BE2C (cell line): ENCODE results near the gene ELOVL2.

Source experiments
- DNase-seq: peaks from one replicate; pipeline ENCODE4 v3.0.0-alpha.2; 2020
- H3K27me3 ChIP-seq: fragments of 250-450 bp; sonication (Bioruptor Pico); 2 replicates; pipeline ENCODE4 v1.5.1; 2020; ENCODE audit warnings: mild to moderate bottlenecking
- H3K36me3 ChIP-seq: fragments of 250-450 bp; sonication (Bioruptor Pico); 2 replicates; pipeline ENCODE4 v1.5.1; 2020; ENCODE audit warnings: mild to moderate bottlenecking
- H3K4me1 ChIP-seq: fragments of 250-450 bp; sonication (Bioruptor Pico); 2 replicates; pipeline ENCODE4 v1.5.1; 2020
- H3K4me3 ChIP-seq: 2 replicates; pipeline ENCODE4 v1.5.1; 2011; ENCODE audit warnings: low read depth, low read length
- H3K9me3 ChIP-seq: fragments of 250-450 bp; sonication (Bioruptor Pico); 2 replicates; pipeline ENCODE4 v1.5.1; 2020
- CTCF ChIP-seq: IDR thresholded peaks from 2 replicates; pipeline ENCODE4 v1.5.1; 2012; ENCODE audit warnings: mild to moderate bottlenecking, low read depth, low read length

The ELOVL2 gene

DNA sequence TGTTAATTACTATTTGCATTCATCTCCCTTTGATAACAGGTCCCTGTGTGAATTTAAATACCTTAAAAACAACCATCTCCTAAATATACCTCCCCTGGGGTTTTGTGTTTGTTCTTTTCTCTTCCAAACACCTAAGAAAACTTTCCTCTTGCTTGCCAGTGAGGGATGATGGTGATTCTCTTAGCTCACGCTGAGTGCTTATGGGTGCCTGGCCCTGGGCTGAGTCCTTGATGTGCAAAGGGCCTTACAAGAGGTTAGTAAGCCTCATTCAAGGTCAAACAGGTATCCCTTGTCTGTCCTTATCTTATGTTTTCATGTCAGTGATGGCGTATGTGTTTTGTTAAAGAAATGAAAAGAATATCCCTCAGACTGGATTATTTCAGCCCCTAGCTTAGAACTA, 81.0 kb downstream of the ELOVL2 start:
- DNase-seq = no peak
- Histone ChIP-seq H3K27me3 (no peaks in the 10 kb centered on the region), H3K36me3 (no peaks in the 10 kb centered on the region)

GRCh38 chr6:10962673-10963072, 81.4 kb downstream of the ELOVL2 start:
- Histone ChIP-seq H3K4me1 (no peaks in the 10 kb centered on the region), H3K27me3 (no peaks in the 10 kb centered on the region), H3K36me3 (no peaks in the 10 kb centered on the region), H3K4me3 (no peak overlapping the region), H3K9me3 (no peaks in the 10 kb centered on the region)
- no peak for DNase-seq
- TF ChIP-seq CTCF = no peak

More for the DNA sequence above, 81.0 kb downstream of the ELOVL2 start:
- Histone ChIP-seq H3K9me3 (no peaks in the 10 kb centered on the region), H3K4me3 (no peak overlapping the region), H3K4me1 (no peaks in the 10 kb centered on the region)
- TF ChIP-seq CTCF = no peak

DNA sequence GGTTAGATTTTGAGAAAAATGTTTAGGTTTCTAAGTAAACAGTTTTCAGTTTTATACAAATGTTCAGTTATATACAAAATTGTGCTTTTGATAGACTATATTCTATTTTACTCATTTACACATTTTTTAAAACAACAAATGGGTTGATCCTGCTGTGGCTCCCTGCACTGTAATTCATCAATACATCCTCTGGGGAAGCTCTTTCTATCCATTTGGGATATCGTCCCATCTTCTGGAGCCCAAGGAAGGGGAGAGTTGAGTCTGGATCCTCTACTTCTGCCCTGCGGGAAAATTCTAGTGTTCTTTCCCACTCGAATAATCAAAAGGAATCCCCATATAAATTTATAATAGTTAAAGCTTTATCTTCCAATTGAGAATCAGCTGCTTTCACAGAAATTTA, 82.3 kb downstream of the ELOVL2 start:
- DNase-seq = no peak
- Histone ChIP-seq H3K9me3 (no peaks in the 10 kb centered on the region), H3K4me3 (no peak overlapping the region), H3K36me3 (no peaks in the 10 kb centered on the region; the same call in 1 of the 2 replicates), H3K27me3 (no peaks in the 10 kb centered on the region), H3K4me1 (no peaks in the 10 kb centered on the region)
- TF ChIP-seq CTCF = no peak

GRCh38 chr6:10960171-10960570, 83.9 kb downstream of the ELOVL2 start:
- H3K9me3 ChIP-seq = no peaks in the 10 kb centered on the region
- H3K4me3 ChIP-seq = no peak overlapping the region
- H3K36me3 ChIP-seq = no peaks in the 10 kb centered on the region; the same call in 1 of the 2 replicates
- TF ChIP-seq CTCF = no peak
- no peaks in the 10 kb centered on the region for H3K4me1 ChIP-seq
- H3K27me3 ChIP-seq = no peaks in the 10 kb centered on the region
- DNase-seq = no peak

DNA sequence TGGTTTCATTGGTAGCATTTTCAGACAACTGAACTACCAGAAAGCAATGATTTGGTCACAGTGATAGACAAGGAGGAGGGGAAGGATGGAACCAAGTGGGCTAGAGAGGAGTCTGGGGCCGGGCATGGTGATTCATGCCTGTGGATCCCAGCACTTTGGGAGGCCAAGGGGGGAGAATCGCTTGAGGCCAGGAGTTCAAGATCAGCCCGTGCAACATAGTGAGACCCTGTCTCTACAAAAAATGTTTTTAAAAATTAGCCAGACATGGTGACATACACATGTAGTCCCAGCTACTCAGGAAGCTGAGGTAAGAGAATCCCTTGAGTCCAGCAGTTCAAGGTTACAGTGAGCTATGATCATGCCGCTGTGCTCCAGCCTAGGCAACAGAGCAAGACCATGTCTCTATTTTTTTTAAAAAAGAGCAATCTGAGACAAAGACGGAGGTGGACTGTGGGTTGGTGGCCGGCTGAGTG, 86.7 kb downstream of the ELOVL2 start:
- no peaks in the 10 kb centered on the region for H3K4me1 ChIP-seq

More for the DNA sequence above, 86.7 kb downstream of the ELOVL2 start:
- no peaks in the 10 kb centered on the region; the same call in 1 of the 2 replicates for H3K27me3 ChIP-seq
- no peak overlapping the region for H3K4me3 ChIP-seq
- DNase-seq = no peak
- no peak for TF ChIP-seq CTCF
- peaks cover 5% of the 10 kb centered on the region for H3K36me3 ChIP-seq
- no peaks in the 10 kb centered on the region for H3K9me3 ChIP-seq
